ENCODE data around the gene ZNF205.
"Not testable (repeated sequence)": the region's sequence is repeated elsewhere in the genome, so short reads cannot be mapped to it uniquely, and the experiment has no call there.

The ZNF205 gene

DNA sequence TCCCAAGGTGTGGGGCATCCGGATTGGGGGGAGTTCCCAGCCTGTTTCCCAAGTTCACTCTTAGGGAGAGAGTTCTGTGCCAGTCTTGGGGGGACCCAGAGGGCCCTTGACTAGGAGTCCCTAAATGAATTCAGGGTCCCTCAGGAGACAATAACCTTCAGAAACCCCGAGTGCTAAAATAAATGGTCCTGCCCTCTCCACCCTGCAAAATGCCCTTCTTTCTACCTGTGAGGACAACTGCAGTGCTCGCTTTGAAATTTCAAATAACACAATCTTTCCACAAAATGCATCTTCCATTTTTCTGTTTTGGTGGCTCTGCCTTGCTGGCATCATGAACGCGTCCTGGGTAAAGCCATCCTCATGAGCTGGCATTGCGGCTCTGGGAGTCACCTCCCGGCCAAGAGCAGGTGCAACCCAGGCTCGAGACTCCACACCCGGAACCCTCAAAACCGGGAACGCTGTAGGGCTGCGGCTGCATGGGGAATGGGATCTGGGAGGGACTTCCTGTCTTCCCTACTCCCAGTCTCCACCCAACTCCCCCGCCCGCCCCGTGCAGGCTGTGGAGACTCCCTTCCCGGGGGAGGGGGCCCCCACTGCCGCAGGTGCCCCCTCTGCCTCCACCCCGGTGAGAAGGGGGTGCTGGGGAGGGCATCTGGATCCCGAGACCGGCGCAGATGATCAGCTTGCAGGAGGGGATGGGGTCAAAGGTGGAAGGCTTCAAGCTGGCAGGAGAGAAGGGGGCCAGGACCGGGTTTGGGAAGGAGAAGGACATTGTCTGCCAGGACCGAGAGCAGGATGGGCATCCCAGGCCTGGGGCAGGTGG, at the start of gene ZNF205:
ZNF205 (plus strand) TSS at position 529 of the 823 bp plus-strand sequence. CDS start 845 bp downstream, outside the sequence.
- DNase-seq (ENCODE audit: low spot score), result peak; percentile 64

DNA sequence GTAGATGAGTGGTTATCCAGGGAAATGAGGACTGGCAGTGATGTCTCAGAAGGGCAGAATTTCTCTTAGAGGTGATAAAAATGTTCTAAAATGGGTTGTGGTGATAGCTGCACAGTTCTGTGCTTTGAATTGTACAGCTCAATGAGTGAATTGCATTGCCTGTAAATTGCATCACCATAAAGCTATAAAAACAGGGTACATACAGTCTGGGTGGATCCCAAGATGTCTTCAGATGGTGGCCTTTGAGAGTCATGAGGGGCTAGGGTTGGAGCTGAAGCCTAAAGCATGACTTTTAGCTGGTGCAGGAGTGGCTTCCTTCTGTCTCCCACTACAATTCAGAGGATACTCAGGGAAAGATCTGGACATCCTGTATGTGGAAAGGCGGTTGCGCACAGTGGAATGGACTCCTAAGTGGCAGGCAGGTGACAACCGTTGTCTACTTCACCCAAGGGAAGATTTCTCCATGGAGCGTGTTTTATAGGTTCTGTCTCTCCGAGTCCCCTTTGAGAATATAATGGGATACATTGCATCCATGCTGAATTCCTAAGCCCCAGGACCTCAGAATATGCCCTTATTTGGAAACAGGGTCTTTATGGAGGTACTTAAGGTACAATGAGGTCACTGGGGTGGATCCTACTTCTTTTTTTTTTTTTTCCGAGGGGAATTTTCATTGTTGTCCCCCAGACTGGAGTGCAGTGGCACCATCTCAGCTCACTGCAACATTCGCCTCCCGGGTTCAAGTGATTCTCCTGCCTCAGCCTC, 48.6 kb upstream of the ZNF205 start:
- DNase-seq (ENCODE audit: low spot score), result no peak

DNA sequence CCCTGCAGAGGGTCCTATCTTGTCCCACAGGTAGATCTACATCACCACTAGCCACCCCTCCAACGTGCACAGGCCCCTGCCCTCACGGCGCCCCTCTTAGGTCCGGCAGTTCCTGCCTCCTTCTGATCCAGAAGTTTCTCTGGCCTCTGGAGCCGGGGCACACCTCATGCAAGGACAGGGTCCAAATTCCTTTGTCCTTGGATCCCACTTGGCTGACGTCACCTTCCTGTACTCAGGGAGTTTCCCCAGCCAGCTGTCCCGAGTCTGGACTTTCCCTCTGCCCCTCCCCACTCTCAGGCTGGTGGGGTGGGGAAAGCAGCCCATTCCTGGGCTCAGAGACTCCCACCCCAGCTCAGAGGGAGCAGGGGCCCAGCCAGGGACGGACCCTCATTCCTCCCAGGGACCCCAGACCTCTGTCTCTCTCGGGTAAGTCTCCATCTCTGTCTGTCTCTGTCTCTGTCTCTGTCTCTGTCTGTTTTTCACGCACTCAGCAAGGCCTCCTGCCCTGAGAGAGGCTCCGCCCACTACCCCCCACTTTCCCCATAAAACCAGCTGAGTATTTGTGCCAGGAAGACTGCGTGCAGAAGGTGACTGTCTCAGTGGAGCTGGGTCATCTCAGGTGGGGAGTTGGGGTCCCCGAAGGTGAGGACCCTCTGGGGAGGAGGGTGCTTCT, 47.2 kb upstream of the ZNF205 start, which contains the start of gene IL32:
IL32 (plus strand) TSS at position 572 of the 673 bp plus-strand sequence. CDS start 172 bp downstream, outside the sequence.
- peak; percentile 76 for DNase-seq (ENCODE audit: low spot score)

DNA sequence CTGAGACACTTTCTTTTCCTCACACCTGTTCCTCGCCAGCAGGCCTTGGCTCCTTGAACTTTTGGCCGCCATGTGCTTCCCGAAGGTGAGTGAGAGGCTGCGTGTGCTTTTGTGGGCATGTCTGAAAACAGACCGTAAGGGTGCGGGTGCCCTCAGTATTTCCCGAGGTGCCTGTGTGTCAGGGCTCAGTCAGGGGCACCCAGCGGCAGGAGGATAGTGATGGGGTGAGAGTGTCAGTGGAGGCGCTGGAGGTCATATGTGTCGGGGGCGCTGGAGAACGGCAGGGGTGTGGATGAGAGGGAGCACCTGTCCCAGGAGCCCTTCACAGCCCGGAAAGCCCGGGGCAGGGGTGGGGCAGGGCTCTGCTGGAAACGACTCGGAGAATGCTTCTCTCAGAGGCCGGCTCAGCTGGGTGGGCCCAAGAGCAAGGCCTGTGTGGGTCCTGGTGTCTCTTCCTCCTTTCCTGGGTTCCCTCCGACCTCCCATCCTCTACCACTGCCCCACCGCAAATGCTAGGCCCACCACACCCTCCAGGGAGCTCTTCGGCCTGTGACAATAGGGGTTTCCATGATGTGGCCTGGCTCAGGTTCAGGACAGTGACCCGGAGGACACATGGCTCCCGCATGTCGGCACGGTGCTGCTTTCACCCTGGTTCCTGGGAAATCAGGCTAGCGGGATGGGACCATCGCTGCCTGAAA, 46.5 kb upstream of the ZNF205 start:
- DNase-seq (ENCODE audit: low spot score), result no peak

DNA sequence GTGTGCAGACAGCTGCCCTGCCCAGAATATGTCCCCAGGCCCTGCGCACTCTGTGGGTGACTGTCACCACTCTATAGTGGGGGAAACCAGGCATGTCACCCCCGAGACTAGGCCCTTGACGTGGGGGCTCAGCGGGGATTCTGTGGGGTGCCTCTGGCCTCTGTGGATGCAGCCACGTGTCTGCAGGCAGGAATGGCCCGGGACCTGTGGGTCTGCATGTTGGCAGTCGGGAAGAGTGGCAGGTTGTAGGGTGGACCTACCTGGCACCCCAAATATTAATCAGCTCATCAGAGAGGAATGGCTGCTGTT, 46.0 kb upstream of the ZNF205 start:
- no peak for DNase-seq (ENCODE audit: low spot score)

DNA sequence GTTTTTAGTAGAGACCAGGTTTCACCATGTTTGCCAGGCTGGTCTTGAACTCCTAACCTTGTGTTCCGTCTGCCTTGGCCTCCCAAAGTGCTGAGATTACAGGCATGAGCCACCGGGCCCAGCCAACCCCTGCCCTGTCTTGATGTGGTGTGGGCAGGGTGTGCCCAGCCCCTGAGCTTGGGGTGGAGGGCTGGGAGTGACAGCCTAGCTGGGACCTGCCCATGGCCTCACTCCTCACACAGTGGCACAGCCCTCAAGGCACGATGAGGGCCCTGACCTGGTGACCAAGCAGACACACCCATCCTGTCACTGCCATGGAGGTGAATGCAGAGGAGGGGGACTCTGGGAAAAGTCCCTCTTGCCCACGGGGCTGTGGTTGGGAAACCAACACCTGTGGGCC, 43.9 kb upstream of the ZNF205 start:
- no peak for DNase-seq (ENCODE audit: low spot score)

DNA sequence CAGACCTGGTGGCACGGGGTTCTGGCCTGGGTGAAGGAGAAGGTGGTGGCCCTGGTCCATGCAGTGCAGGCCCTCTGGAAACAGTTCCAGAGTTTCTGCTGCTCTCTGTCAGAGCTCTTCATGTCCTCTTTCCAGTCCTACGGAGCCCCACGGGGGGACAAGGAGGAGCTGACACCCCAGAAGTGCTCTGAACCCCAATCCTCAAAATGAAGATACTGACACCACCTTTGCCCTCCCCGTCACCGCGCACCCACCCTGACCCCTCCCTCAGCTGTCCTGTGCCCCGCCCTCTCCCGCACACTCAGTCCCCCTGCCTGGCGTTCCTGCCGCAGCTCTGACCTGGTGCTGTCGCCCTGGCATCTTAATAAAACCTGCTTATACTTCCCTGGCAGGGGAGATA, 43.2 kb upstream of the ZNF205 start:
- not testable (repeated sequence) for DNase-seq (ENCODE audit: low spot score)

DNA sequence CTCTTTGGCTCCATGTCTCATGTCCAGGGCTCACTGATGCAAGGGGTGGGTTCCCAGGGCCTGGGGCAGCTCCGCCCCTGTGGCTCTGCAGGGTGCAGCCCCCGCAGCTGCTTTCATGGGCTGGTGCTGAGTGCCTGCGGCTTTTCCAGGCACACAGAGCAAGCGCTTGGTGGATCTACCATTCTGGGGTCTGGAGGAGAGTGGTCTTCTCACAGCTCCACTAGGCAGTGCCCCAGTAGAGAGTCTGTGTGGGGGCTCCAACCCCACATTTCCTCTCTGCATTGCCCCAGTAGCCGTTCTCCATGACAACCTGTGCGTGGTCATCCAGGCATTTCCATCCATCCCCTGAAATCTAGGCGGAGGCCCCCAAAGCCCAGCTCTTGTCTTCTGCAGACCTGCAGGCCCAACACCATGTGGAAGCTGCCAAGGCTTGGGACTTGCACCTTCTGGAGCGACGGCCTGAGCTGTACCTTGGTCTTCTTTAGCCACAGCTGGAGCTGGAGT, 41.7 kb upstream of the ZNF205 start:
- DNase-seq (ENCODE audit: low spot score), result no peak

DNA sequence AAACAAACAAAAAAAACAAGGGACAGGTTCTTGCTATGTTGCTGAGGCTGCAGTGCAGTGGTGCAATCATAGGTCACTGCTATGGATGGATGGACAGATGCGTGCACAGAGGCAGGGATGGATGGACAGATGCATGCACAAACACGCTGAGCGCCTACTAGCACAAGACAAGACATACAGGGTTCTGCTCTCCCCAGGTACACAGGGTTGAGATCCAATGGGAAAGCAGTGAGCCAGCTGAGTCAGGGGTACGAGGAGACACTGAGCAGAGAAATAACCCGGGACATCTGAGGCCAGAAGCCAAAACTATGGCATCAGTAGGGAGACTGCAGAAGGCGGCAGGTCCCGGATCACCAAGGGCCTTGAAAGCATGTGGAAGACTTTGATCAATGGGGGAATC, 40.7 kb upstream of the ZNF205 start:
- DNase-seq (ENCODE audit: low spot score), result no peak

DNA sequence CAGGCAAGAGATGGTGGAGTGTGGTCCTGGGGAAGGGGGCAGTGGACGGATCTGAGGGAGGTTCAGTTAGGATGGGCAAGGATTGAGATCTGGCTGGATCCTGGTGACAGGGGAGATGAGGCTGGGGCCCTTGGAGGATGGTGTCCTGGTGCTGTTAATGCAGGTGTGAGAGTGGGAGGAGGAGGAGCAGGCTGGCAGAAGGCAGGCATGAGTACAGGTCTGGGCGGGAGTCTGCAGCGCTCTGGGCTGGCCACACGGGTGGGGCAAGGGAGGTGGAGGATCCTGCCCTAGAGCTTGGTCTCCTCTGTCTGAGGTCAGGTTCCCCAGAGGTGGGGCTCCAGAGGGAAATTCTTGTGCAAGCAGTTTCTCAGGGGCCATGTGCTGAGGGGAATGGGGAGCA, 40.2 kb upstream of the ZNF205 start:
- DNase-seq (ENCODE audit: low spot score), result not testable (repeated sequence)

DNA sequence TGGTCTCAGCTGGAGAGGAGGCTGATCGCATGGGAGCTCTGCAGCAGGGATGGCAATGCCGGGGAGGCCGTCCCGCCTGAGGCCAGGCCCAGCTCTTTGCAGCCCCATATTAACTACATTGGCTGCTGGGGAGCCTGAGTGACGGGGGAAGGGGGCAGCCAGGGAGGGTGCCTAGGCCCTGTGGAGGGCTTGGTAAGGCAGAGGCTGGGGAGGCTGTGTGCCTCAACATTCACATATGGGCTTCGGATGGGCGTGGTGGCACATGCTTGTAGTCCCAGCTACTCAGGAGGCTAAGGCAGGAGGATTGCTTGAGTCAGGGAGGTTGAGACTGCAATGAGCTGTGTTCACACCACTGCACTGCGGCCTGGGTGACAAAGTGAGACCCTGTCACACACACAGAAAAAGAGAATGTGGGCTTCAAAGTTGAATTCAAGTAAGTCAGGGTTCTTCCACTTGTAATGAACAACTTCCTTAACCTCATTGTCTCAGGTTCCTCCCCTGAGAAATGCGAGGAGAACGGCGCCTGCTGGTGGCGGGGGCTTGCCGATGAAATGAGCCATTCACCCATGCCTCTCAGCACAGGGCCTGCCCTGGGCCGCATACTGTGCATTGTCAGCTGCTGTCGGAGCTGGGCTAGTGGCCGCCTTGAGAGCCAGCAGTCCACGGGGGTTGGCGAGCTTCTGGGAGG, 39.7 kb upstream of the ZNF205 start:
- DNase-seq (ENCODE audit: low spot score), result not testable (repeated sequence)

DNA sequence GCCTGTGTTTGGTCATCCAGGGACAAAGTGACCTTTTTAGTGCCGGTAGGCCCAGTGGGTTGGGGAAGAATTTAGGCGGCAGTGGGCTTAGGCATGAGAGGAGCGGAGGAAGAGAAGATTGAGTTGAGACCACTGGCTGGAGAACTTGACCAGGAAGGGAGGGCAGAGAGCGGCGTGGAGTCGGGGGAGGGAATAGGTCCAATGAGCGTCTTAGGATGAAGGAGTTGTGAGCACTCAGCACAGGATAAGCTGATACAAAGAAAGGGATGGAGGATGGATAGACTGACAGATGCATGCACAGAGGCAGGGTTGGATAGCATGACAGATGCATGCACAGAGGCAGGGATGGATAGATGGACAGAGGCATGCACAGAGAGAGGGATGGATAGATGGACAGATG, 38.9 kb upstream of the ZNF205 start:
- no peak for DNase-seq (ENCODE audit: low spot score)

DNA sequence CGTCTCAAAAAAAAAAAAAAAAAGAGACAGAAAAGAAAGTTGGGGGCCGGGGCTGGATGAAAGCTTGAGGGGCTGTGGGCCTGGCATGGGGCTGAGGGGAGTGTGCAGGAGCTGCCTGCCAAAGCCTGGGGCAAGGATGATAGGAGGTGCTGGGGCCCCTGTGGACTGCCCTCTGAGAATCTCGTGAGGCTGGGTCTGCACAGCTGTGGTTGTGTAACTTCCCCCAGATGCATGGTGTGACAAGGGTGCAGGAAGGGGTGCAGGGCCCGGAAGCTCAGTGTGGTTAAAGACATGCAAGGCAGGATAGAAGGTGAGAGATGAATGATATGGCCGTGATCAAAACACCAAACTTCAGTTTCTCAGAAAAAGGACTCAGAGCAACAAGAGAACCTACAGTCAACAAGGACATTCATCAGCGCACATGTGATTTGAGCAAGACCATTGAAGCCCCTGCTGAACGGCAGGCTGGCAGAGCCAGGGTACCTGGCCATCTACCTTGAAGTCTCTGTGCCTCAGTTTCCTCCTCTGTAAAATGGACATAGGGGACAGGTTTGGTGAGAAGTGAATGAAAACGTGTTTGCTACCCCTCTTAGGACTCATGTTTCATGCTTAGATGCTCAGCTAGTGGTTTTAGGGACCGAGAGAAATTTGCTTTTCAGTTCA, 37.4 kb upstream of the ZNF205 start:
- DNase-seq (ENCODE audit: low spot score), result no peak

DNA sequence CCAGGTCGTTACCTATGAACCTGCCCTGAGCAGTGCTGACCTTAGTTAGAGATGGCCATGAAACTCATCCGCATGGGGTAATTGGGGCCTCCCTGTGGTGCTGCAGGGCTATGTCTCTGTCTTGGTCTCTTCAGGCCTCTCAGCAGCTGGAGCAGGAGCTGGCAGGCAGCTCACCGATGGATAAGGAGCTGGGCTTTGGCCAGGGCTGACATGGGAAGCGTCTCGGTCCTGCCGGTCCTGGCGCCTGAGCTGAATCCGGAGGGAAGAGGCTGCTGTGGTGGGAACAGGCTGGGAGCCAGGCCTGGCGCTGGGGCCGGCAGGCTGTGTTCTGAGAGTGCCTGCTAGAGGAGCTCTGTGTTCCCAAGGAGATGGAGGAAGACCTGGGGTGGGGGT, 36.9 kb upstream of the ZNF205 start:
- no peak for DNase-seq (ENCODE audit: low spot score)

DNA sequence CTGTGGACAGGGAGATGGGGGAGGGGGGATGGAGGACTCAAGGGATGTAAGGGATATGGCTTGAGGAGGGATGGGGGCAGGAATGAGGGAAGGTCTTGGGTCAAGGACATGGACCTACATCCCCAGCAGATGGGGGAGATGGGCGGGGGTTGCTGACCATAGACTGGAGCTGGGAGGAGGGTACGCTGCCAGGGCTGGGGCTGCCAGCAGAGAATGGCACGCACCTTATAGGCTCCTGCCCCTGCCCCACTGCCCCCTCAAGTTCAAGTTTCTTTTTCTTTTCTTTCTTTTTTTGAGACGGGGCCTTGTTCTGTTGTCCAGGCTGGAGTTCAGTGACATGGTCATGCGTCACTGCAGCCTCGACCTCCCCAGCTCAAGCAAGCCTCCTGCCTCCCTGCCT, 36.4 kb upstream of the ZNF205 start:
- DNase-seq (ENCODE audit: low spot score), result not testable (repeated sequence)

DNA sequence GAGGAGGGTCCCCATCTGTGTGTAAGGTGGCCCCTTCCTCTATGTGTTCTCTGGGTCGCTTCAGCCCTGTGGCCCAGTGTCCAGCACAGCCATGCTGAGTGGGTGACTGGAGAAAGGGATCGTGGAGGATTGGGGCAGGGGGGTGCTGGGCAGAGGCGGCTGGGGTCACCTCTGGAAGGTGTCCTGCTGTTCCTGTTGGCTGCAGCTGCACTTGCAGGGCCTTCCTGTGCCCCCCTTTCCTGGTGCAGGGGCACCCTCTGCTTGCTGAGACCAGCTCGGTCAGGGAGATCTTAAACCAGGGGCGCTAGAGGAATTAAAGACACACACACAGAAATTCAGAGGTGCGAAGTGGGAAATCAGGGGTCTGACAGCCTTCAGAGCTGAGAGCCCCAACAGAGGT, 35.8 kb upstream of the ZNF205 start:
- DNase-seq (ENCODE audit: low spot score), result no peak

DNA sequence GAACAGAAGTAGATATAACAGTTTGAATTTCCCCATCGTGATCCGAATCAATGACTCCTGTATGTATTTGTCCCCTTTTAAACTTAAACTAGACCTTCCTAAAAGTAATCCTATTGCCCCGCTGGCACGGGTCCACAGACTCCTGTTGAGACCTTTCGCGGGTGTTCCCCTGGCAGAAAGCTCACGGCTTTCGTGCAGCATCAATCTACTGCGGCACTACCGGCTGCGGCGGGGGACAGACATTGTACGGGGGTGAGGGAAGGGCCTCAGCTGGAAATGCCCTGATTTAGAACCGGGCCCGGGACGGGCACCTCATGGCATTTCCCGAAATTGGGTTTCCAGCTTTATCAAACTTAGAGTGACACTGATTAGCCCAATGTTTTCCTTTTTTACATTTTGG, 32.4 kb upstream of the ZNF205 start:
- DNase-seq (ENCODE audit: low spot score), result no peak

DNA sequence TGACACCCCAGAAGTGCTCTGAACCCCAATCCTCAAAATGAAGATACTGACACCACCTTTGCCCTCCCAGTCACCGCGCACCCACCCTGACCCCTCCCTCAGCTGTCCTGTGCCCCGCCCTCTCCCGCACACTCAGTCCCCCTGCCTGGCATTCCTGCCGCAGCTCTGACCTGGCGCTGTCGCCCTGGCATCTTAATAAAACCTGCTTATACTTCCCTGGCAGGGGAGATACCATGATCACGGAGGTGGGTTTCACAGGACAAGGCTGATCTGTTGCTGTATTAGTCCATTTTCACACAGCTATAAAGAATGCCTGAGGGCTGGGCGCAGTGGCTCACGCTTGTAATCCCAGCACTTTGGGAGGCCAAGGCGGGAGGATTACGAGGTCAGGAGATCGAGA, 30.4 kb upstream of the ZNF205 start:
- not testable (repeated sequence) for DNase-seq (ENCODE audit: low spot score)

DNA sequence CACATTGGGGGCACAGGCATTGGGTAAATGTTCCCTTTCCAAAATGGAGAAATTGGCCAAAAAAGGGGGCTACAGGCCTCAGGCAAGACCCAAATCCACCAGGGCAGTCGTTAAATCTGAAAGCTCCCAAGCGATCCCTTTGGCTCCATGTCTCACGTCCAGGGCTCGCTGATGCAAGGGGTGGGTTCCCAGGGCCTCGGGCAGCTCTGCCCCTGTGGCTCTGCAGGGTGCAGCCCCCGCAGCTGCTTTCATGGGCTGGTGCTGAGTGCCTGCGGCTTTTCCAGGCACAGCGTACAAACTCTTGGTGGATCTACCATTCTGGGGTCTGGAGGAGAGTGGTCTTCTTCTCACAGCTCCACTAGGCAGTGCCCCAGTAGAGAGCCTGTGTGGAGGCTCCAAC, 29.0 kb upstream of the ZNF205 start:
- not testable (repeated sequence) for DNase-seq (ENCODE audit: low spot score)

DNA sequence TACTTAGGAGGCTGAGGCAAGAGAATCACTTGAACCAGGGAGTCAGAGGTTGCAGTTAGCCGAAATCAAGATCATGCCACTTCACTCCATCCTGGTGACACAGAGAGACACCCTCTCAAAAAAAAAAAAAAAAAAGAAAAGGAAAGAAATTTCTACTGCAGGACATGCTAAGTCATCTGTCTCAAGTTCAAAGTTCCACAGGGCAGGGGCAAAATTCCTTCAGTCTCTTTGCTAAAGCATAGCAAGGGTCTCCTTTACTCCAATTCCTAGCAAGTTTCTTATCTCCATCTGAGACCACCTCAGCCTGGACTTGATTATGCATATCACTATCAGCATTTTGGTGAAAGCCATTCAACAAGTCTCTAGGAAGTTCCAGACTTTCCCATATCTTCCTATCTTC, 27.9 kb upstream of the ZNF205 start:
- DNase-seq (ENCODE audit: low spot score), result no peak

Data from kidney capillary endothelial cell (primary cell).